Caki2 (cell line): ENCODE data around the gene TMEM108. TPM values are rescaled to one million over a fixed set of nuclear protein-coding genes. Genes with fewer than 3 reads are reported as not detected.

Experiments used
- DNase-seq: peaks from one replicate; pipeline ENCODE4 v3.0.0-alpha.2; 2015; ENCODE audit warnings: low read depth
- in situ Hi-C: cut with HindIII; loops from 2 replicates; pipeline ENCODE4 v1.10.0; 2016; ENCODE audit warnings: low sequenced_read_pairs, low pct_unique_long_range_greater_than_20kb, mixed read lengths
- total RNA-seq: library from RNA; depleted of rRNA; stranded (reverse); fragments of >200 nt; shearing (Covaris generic); gene quantifications from 2 replicates; pipeline ENCODE4 v1.2.3, GENCODE V29; 2014; ENCODE audit warnings: low replicate concordance

The TMEM108 gene
- total RNA-seq, 1 experiment from 2014 or later, result not detected

GRCh38 chr3:133246119-133246518 is 207.9 kb downstream of the TMEM108 start:
- in situ Hi-C loops, result no loop called here
- no peak for DNase-seq

GRCh38 chr3:133246773-133247172 is 208.6 kb downstream of the TMEM108 start:
- no peak for DNase-seq
- in situ Hi-C loops, result no loop called here

GRCh38 chr3:133248389-133248788 is 210.2 kb downstream of the TMEM108 start:
- DNase-seq, result no peak
- in situ Hi-C loops, result no loop called here

- in situ Hi-C loops, result no loop called here
- DNase-seq, result no peak
Observed at GRCh38 chr3:133249490-133249889, 211.3 kb downstream of the TMEM108 start.

- no peak for DNase-seq
- in situ Hi-C loops, result no loop called here
Observed at GRCh38 chr3:133254151-133254550, 216.0 kb downstream of the TMEM108 start.

- in situ Hi-C loops, result no loop called here
- DNase-seq, result no peak
Observed at GRCh38 chr3:133254716-133255115, 216.5 kb downstream of the TMEM108 start.

- no peak for DNase-seq
- in situ Hi-C loops, result no loop called here
Observed at GRCh38 chr3:133256787-133257483, 218.7 kb downstream of the TMEM108 start.

- DNase-seq, result no peak
- in situ Hi-C loops, result no loop called here
Observed at GRCh38 chr3:133258358-133258757, 220.2 kb downstream of the TMEM108 start.

- in situ Hi-C loops, result no loop called here
- DNase-seq, result no peak
Observed at GRCh38 chr3:133259767-133260166, 221.6 kb downstream of the TMEM108 start.

- DNase-seq, result no peak
- in situ Hi-C loops, result no loop called here
Observed at GRCh38 chr3:133262333-133262732, 224.1 kb downstream of the TMEM108 start.

GRCh38 chr3:133264920-133265319 is 226.7 kb downstream of the TMEM108 start:
- in situ Hi-C loops, result no loop called here
- no peak for DNase-seq

- in situ Hi-C loops, result no loop called here
- no peak for DNase-seq
Observed at GRCh38 chr3:133268726-133269134, 230.5 kb downstream of the TMEM108 start.

- no peak for DNase-seq
- in situ Hi-C loops, result no loop called here
Observed at GRCh38 chr3:133269393-133269792, 231.2 kb downstream of the TMEM108 start.

GRCh38 chr3:133270631-133271030 is 232.4 kb downstream of the TMEM108 start:
- no peak for DNase-seq

GRCh38 chr3:133271042-133271441 is 232.9 kb downstream of the TMEM108 start:
- in situ Hi-C loops, result no loop called here
- no peak for DNase-seq

More at GRCh38 chr3:133270631-133271030, 232.4 kb downstream of the TMEM108 start:
- in situ Hi-C loops, result no loop called here

GRCh38 chr3:133271539-133271938 is 233.3 kb downstream of the TMEM108 start:
- no peak for DNase-seq
- in situ Hi-C loops, result no loop called here

GRCh38 chr3:133273346-133273745 is 235.2 kb downstream of the TMEM108 start:
- in situ Hi-C loops, result no loop called here
- DNase-seq, result no peak

GRCh38 chr3:133274477-133274876 is 236.3 kb downstream of the TMEM108 start:
- in situ Hi-C loops, result no loop called here
- no peak for DNase-seq

- DNase-seq, result no peak
- in situ Hi-C loops, result no loop called here
Observed at GRCh38 chr3:133276594-133276993, 238.4 kb downstream of the TMEM108 start.

GRCh38 chr3:133277813-133278212 is 239.6 kb downstream of the TMEM108 start:
- DNase-seq, result no peak
- in situ Hi-C loops, result no loop called here
